ENCODE measurements around the gene SLC35D2. TPM values are rescaled to one million over a fixed set of nuclear protein-coding genes. Genes with fewer than 3 reads are reported as not detected.
A peak's percentile ranks its signal among the peaks of the same experiment; 100 is the strongest.
"Not testable (repeated sequence)": the region's sequence is repeated elsewhere in the genome, so short reads cannot be mapped to it uniquely, and the experiment has no call there.

The SLC35D2 gene
- total RNA-seq, 4 donors from 2014 or later, result 39.1 to 53.3 (median 46.1) TPM

DNA sequence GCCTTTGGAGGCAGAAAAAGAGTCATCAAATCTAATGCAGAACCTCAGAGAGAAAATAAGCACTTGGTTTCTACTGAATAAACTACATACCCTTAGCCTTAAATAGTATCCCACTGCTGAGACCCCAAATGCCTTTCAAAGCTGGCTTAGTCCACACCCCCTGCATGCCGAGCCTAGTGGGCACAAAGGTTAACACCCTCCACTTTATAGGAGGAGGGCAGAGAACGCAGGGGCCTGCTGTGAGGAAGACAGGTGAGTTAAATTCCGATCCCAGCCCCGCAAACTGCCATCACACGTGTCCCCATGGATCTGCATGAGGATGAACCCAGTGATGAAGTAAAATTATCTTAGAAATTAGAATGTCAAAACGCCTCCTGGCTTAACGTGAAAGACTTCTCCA, 62.0 kb downstream of the SLC35D2 start:
- H3K27ac ChIP-seq, result no peak overlapping the region
- 85 to 92% methylated on average over 7 of the region's 7 CpGs for WGBS, 2 donors
- TF ChIP-seq, protein P1, sequence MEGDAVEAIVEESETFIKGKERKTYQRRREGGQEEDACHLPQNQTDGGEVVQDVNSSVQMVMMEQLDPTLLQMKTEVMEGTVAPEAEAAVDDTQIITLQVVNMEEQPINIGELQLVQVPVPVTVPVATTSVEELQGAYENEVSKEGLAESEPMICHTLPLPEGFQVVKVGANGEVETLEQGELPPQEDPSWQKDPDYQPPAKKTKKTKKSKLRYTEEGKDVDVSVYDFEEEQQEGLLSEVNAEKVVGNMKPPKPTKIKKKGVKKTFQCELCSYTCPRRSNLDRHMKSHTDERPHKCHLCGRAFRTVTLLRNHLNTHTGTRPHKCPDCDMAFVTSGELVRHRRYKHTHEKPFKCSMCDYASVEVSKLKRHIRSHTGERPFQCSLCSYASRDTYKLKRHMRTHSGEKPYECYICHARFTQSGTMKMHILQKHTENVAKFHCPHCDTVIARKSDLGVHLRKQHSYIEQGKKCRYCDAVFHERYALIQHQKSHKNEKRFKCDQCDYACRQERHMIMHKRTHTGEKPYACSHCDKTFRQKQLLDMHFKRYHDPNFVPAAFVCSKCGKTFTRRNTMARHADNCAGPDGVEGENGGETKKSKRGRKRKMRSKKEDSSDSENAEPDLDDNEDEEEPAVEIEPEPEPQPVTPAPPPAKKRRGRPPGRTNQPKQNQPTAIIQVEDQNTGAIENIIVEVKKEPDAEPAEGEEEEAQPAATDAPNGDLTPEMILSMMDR (IDR thresholded peaks at IDR 0.05), result no peak
- H3K9me3 ChIP-seq, result no peaks in the 10 kb centered on the region
- no peak overlapping the region for H3K4me3 ChIP-seq (replicated peaks in 1 of 3)
- H3K4me1 ChIP-seq, result peaks cover 0 to 5% of the 10 kb centered on the region in 2 donors
- no peak for DNase-seq
- intact Hi-C loops (cut with DNase I), result no loop called here
- H3K36me3 ChIP-seq, result peaks cover 6 to 7% of the 10 kb centered on the region in 2 donors
- no peaks in the 10 kb centered on the region for H3K27me3 ChIP-seq

- intact Hi-C loops (cut with DNase I), result no loop called here
- TF ChIP-seq, protein P1 (IDR thresholded peaks at IDR 0.05), result no peak
- TF ChIP-seq POLR2A (IDR thresholded peaks at IDR 0.05), result no peak
- H3K4me1 ChIP-seq, result peaks cover 0 to 5% of the 10 kb centered on the region in 2 donors
Observed at GRCh38 chr9:96320749-96321280, 62.7 kb downstream of the SLC35D2 start.

DNA sequence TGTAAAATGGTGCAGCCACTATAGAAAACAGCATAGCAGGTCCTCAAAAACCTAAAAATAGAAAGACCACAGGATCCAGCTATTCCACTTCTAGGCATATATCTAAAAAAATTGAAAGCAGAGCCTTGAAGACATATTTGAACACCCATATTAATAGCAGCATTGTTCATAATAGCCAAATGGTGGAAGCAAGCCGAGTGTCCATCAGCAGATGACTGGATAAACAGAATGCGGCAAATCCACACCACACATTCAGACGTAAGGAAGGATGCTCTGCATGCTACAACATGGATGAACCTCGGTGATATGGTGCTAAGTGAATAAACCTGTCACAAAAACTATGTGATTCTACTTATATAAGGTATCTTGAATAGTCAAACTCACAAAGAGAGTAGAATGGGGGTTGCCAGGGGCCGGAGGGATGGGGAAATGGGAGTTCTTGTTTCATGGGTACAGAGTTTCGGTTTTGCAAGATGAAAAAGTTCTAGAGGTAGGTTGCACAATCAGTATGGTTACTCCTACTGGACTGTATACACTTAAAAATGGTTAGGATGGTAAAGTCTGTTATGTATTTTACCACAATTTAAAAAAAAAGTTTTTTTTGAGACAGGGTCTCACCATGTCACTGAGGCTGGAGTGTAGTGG, 64.5 kb downstream of the SLC35D2 start:
- WGBS, 2 donors, result 77 to 97% methylated on average over 6 of the region's 6 CpGs
- Histone ChIP-seq H3K4me3 (replicated peaks in 1 of 3) (no peak overlapping the region), H3K36me3 (peaks cover 6 to 7% of the 10 kb centered on the region in 2 donors), H3K4me1 (peaks cover 0 to 5% of the 10 kb centered on the region in 2 donors), H3K27me3 (no peaks in the 10 kb centered on the region), H3K27ac (no peak overlapping the region), H3K9me3 (no peaks in the 10 kb centered on the region)
- intact Hi-C loops (cut with DNase I), result loop anchor here (5.0 kb wide), 1 partner anchor 87 kb away; no protein-coding TSS in a partner anchor
- TF ChIP-seq, protein P1 (IDR thresholded peaks at IDR 0.05), result no peak
- no peak for TF ChIP-seq POLR2A (IDR thresholded peaks at IDR 0.05)
- DNase-seq, result no peak

More at GRCh38 chr9:96320749-96321280, 62.7 kb downstream of the SLC35D2 start:
- H3K4me3 ChIP-seq (replicated peaks in 1 of 3), result no peak overlapping the region
- no peaks in the 10 kb centered on the region for H3K27me3 ChIP-seq
- DNase-seq, result no peak
- 73 to 87% methylated on average over 8 of the region's 8 CpGs for WGBS, 2 donors
- H3K36me3 ChIP-seq, result peaks cover 6 to 7% of the 10 kb centered on the region in 2 donors
- H3K9me3 ChIP-seq, result no peaks in the 10 kb centered on the region
- no peak overlapping the region for H3K27ac ChIP-seq

GRCh38 chr9:96317335-96317980, 66.1 kb downstream of the SLC35D2 start:
- Histone ChIP-seq H3K27me3 (no peaks in the 10 kb centered on the region), H3K36me3 (peaks cover 6 to 7% of the 10 kb centered on the region in 2 donors), H3K4me1 (peaks cover 0 to 5% of the 10 kb centered on the region in 2 donors), H3K4me3 (replicated peaks in 1 of 3) (no peak overlapping the region), H3K9me3 (no peaks in the 10 kb centered on the region), H3K27ac (no peak overlapping the region)
- WGBS, 2 donors, result 49 to 58% methylated on average over 9 of the region's 9 CpGs
- TF ChIP-seq, protein P1 (IDR thresholded peaks at IDR 0.05), result peak; percentile 79 to 96 (median 84)
- no peak for TF ChIP-seq POLR2A (IDR thresholded peaks at IDR 0.05)
- intact Hi-C loops (cut with DNase I), result loop anchor here (5.0 kb wide), 1 partner anchor 85 kb away; no protein-coding TSS in a partner anchor
- peak; percentile 59 to 75 for DNase-seq

- no peaks in the 10 kb centered on the region for H3K36me3 ChIP-seq
- no peaks in the 10 kb centered on the region for H3K27me3 ChIP-seq
- TF ChIP-seq POLR2A (IDR thresholded peaks at IDR 0.05), result no peak
- TF ChIP-seq, protein P1 (IDR thresholded peaks at IDR 0.05), result no peak
- WGBS, 2 donors, result 92 to 96% methylated on average over 7 of the region's 7 CpGs
- no peaks in the 10 kb centered on the region for H3K9me3 ChIP-seq
- intact Hi-C loops (cut with DNase I), result no loop called here
- DNase-seq, result no peak
- H3K4me3 ChIP-seq (replicated peaks in 1 of 3), result no peak overlapping the region
- H3K27ac ChIP-seq, result no peak overlapping the region
- no peaks in the 10 kb centered on the region for H3K4me1 ChIP-seq
Observed at GRCh38 chr9:96309850-96310249, 73.7 kb downstream of the SLC35D2 start.

DNA sequence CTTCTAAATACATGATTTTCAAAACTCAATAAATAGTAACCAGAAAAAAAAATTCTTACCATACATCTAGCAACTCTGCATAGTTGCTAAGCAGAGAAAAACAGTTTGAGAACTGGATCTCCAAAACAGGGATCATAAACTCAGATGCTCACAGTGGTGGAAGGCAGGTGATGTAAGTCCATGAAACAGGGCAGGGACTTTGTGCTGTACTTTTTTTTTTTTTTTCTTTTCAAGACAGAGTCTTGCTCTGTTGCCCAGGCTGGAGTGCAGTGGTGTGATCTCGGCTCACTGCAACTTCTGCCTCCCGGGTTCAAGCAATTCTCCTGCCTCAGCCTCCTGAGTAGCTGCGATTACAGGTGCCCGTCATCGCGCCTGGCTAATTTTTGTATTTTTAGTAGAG, 76.6 kb downstream of the SLC35D2 start:
- H3K36me3 ChIP-seq; H3K27ac ChIP-seq; H3K9me3 ChIP-seq; DNase-seq; H3K27me3 ChIP-seq; H3K4me3 ChIP-seq (replicated peaks in 1 of 3); H3K4me1 ChIP-seq; intact Hi-C loops (cut with DNase I): not testable (repeated sequence)
- WGBS, 2 donors, result 88 to 95% methylated on average over 6 of the region's 6 CpGs
